Fibroblast of mammary gland (primary cell): ENCODE results near the gene OR10H4.
"Not testable (repeated sequence)": the region's sequence is repeated elsewhere in the genome, so short reads cannot be mapped to it uniquely, and the experiment has no call there.

Source experiments
- DNase-seq: peaks from one replicate; pipeline ENCODE4 v3.0.0-alpha.2; 2010; ENCODE audit warnings: low read depth
- H3K4me3 ChIP-seq: 2 replicates; pipeline ENCODE4 v1.5.1; 2011; ENCODE audit warnings: low read depth, mild to moderate bottlenecking, low read length, moderate library complexity; ENCODE audit not compliant: control insufficient read depth
- CTCF ChIP-seq: conservative IDR thresholded peaks from 2 replicates; pipeline ENCODE4 v1.5.1; 2011; ENCODE audit warnings: low read depth, low read length, inconsistent platforms; ENCODE audit not compliant: control insufficient read depth, insufficient read depth

Gene OR10H4

GRCh38 chr19:15976836-15977689, 28.3 kb downstream of the OR10H4 start:
- no peak overlapping the region for H3K4me3 ChIP-seq
- TF ChIP-seq CTCF = no peak
- DNase-seq = no peak

GRCh38 chr19:15977690-15978089, 28.9 kb downstream of the OR10H4 start:
- no peak for DNase-seq
- no peak for TF ChIP-seq CTCF
- no peak overlapping the region for H3K4me3 ChIP-seq

DNA sequence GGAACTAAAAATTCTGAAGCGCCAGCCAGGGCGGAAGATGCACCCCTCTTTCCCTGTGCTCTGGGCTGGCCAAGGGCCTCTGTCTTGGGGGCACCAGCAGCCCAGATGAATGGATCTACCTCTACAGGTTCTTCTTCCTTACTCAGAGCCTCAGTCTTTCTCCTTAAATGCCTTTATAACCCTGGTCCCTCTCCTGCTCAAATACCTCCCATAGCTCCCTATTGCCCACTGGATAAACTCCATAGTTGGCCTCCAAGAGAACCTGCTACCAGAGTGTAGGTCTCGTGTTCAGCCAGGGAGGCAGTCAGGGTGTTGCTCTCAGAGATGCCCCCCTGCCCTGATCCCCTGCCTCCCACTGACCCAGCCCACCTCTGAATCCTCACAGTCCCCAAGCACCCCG, 30.5 kb downstream of the OR10H4 start:
- no peak for TF ChIP-seq CTCF
- H3K4me3 ChIP-seq = no peak overlapping the region
- no peak for DNase-seq

GRCh38 chr19:15985831-15986230, 37.0 kb downstream of the OR10H4 start:
- H3K4me3 ChIP-seq, DNase-seq: not testable (repeated sequence)

GRCh38 chr19:15986701-15987100, 37.9 kb downstream of the OR10H4 start:
- H3K4me3 ChIP-seq = no peak overlapping the region
- TF ChIP-seq CTCF = no peak
- DNase-seq = no peak

- no peak for DNase-seq
- no peak for TF ChIP-seq CTCF
- H3K4me3 ChIP-seq = no peak overlapping the region
Observed at GRCh38 chr19:15989889-15990288, 41.1 kb downstream of the OR10H4 start.

DNA sequence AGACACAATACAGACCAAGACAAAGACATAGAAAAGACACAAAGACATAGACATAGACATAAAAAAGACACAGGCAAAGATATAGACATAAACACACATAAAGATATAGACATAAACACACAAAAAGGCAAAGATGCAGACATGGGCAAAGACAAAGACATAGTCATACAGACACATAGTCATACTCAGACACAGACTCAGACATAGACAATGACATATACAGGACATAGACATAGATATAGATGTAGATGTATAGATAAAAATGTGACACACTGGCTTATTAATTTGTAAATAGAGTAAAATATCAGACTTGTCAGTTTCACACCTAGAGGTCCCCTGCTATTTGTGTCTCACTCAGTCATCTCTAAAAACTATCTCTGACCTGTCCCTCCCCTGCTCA, 42.8 kb downstream of the OR10H4 start:
- TF ChIP-seq CTCF = no peak
- no peak for DNase-seq
- no peak overlapping the region for H3K4me3 ChIP-seq
